D721Med (cell line): Measurements from ENCODE around the gene TMEM253.
A peak's percentile ranks its signal among the peaks of the same experiment; 100 is the strongest.

ENCODE experiments used
- DNase-seq: peaks from one replicate; pipeline ENCODE4 v3.0.0; 2011; ENCODE audit warnings: low spot score; ENCODE audit not compliant: insufficient read length
- FAIRE-seq: peaks from 2 replicates; lab custom pipeline; 2011; peaks lifted over from hg19 to GRCh38; lab: Jason Lieb, UNC
- CTCF ChIP-seq: IDR thresholded peaks from 2 replicates; pipeline ENCODE4 v1.5.1; 2012; ENCODE audit warnings: mild to moderate bottlenecking, control low read depth; ENCODE audit not compliant: insufficient read depth; ENCODE audit errors: missing control alignments

The TMEM253 gene

GRCh38 chr14:21102521-21103410 lies 1.9 kb downstream of the TMEM253 start:
- TF ChIP-seq CTCF, result no peak
- DNase-seq (peak; percentile 20), FAIRE-seq (no peak)

GRCh38 chr14:21103411-21103709 lies 2.5 kb downstream of the TMEM253 start:
- FAIRE-seq (no peak), DNase-seq (no peak)
- TF ChIP-seq CTCF, result no peak

GRCh38 chr14:21103710-21104447 lies 3.0 kb downstream of the TMEM253 start:
- peak; percentile 88 for DNase-seq
- peak; percentile 64 for TF ChIP-seq CTCF
- FAIRE-seq, result no peak

GRCh38 chr14:21104448-21105060 lies 3.7 kb downstream of the TMEM253 start:
- peak; percentile 99 for TF ChIP-seq CTCF
- FAIRE-seq, result no peak

GRCh38 chr14:21105095-21105494 lies 4.2 kb downstream of the TMEM253 start:
- TF ChIP-seq CTCF, result no peak
- no peak for DNase-seq
- no peak for FAIRE-seq

More at GRCh38 chr14:21104448-21105060, 3.7 kb downstream of the TMEM253 start:
- no peak for DNase-seq

- FAIRE-seq, result no peak
- TF ChIP-seq CTCF, result no peak
Measured at GRCh38 chr14:21106176-21106497, 5.3 kb downstream of the TMEM253 start.

More at GRCh38 chr14:21106176-21106497, 5.3 kb downstream of the TMEM253 start:
- DNase-seq, result no peak
